ENCODE measurements around the gene OTULIN. TPM values are rescaled to one million over a fixed set of nuclear protein-coding genes. Genes with fewer than 3 reads are reported as not detected.

Gene OTULIN
- 16.2 and 43.6 TPM in 2 replicates for total RNA-seq

DNA sequence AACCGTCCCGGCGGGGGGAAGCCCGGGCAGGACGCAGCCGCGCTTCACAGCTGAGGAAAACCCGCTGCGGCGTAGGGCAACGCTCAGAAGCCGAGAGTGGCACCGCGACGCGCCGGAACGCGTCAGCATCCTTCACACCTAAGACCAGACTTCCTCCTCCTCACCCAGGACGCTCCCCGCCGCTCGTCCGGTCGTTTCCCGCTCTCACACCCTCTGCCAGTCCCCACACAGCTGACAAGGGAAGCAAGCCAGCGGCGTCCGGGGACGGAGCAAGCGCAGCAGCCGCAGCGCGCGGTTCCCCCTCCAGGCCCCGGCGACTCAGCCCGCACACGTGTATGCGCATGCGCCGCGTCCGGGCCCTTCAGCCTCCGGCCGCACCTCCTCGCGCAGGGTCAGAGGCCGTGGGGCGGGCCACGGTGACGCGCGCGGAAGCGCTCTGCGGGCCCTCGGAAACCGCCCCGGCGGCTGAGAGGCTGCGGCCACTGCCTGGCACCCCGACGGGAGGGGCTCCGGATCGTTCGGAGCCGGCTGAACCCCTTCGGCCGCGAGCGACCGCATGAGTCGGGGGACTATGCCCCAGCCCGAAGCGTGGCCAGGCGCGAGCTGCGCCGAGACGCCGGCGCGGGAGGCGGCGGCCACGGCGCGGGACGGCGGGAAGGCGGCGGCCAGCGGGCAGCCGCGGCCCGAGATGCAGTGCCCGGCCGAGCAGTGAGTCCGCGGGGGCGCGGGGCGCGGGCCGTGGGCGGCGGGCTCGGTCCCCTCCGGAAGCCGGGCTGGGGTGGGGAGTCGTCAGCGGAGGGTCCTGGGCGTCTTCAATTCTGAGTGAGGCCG is at the start of gene OTULIN:
Gene OTULIN (plus strand): TSS at position 449 of the 831 bp plus-strand sequence. CDS start 108 bp downstream, at position 557.

Other genes with a start within 250 kb of the OTULIN start
- under 0.01 and 0.15 TPM in 2 replicates for gene OTULINL, start 82.9 kb upstream of the OTULIN start, total RNA-seq
- gene ANKH, start 207.1 kb downstream of the OTULIN start, total RNA-seq = 6.4 and 7.5 TPM in 2 replicates

Measured in epithelial cell of umbilical artery (primary cell).